ENCODE data around the gene ACOT11.

Gene ACOT11

GRCh38 chr1:54517496-54517895 is 30.5 kb upstream of the ACOT11 start:
- no peak for ATAC-seq
- TF ChIP-seq GLIS3 (CRISPR knock-in tag; IDR thresholded peaks at IDR 0.05): no peak
- TF ChIP-seq PPARA (CRISPR knock-in tag; IDR thresholded peaks at IDR 0.05; ENCODE audit: borderline replicate concordance): no peak
- TF ChIP-seq ZNF8 (CRISPR knock-in tag; IDR thresholded peaks at IDR 0.05): no peak
- no peak for TF ChIP-seq SNAI2 (CRISPR knock-in tag; IDR thresholded peaks at IDR 0.05)
- TF ChIP-seq ARNTL (CRISPR knock-in tag; IDR thresholded peaks at IDR 0.05; ENCODE audit: borderline replicate concordance, low read depth): no peak
- TF ChIP-seq POU6F1 (CRISPR knock-in tag; IDR thresholded peaks at IDR 0.05; ENCODE audit: borderline replicate concordance, low read depth): no peak
- TF ChIP-seq RARB (CRISPR knock-in tag; IDR thresholded peaks at IDR 0.05): no peak
- TF ChIP-seq ZNF70 (CRISPR knock-in tag; IDR thresholded peaks at IDR 0.05): no peak
- TF ChIP-seq ISL1 (CRISPR knock-in tag; IDR thresholded peaks at IDR 0.05): no peak
- TF ChIP-seq ZNF565 (CRISPR knock-in tag; conservative IDR thresholded peaks at IDR 0.05; ENCODE audit: low read depth): no peak
- no peak for TF ChIP-seq CSDC2 (CRISPR knock-in tag; IDR thresholded peaks at IDR 0.05)
- TF ChIP-seq OSR1 (CRISPR knock-in tag; IDR thresholded peaks at IDR 0.05): no peak
- no peak for TF ChIP-seq BACH2 (CRISPR knock-in tag; IDR thresholded peaks at IDR 0.05; ENCODE audit: borderline replicate concordance)

GRCh38 chr1:54518489-54518888 is 29.5 kb upstream of the ACOT11 start:
- no peak for TF ChIP-seq SNAI2 (CRISPR knock-in tag; IDR thresholded peaks at IDR 0.05)
- no peak for TF ChIP-seq PPARA (CRISPR knock-in tag; IDR thresholded peaks at IDR 0.05; ENCODE audit: borderline replicate concordance)
- TF ChIP-seq CSDC2 (CRISPR knock-in tag; IDR thresholded peaks at IDR 0.05): no peak
- no peak for TF ChIP-seq OSR1 (CRISPR knock-in tag; IDR thresholded peaks at IDR 0.05)
- no peak for TF ChIP-seq TCF4 (CRISPR knock-in tag; IDR thresholded peaks at IDR 0.05; ENCODE audit: borderline replicate concordance)
- no peak for TF ChIP-seq TOX (CRISPR knock-in tag; IDR thresholded peaks at IDR 0.05; ENCODE audit: borderline replicate concordance)
- TF ChIP-seq TSHZ2 (CRISPR knock-in tag; IDR thresholded peaks at IDR 0.05): no peak
- no peak for TF ChIP-seq ZNF70 (CRISPR knock-in tag; IDR thresholded peaks at IDR 0.05)
- no peak for TF ChIP-seq POU6F1 (CRISPR knock-in tag; IDR thresholded peaks at IDR 0.05; ENCODE audit: borderline replicate concordance, low read depth)
- TF ChIP-seq RARB (CRISPR knock-in tag; IDR thresholded peaks at IDR 0.05): no peak
- no peak for TF ChIP-seq ZNF8 (CRISPR knock-in tag; IDR thresholded peaks at IDR 0.05)
- TF ChIP-seq GLIS3 (CRISPR knock-in tag; IDR thresholded peaks at IDR 0.05): no peak
- TF ChIP-seq ZC3H10 (CRISPR knock-in tag; IDR thresholded peaks at IDR 0.05): no peak
- no peak for TF ChIP-seq ISL1 (CRISPR knock-in tag; IDR thresholded peaks at IDR 0.05)
- TF ChIP-seq ZFP30 (CRISPR knock-in tag; IDR thresholded peaks at IDR 0.05): no peak
- ATAC-seq: no peak

- TF ChIP-seq ESRRG (CRISPR knock-in tag; IDR thresholded peaks at IDR 0.05) (no peak), POU6F1 (CRISPR knock-in tag; IDR thresholded peaks at IDR 0.05; ENCODE audit: borderline replicate concordance, low read depth) (no peak), BACH2 (CRISPR knock-in tag; IDR thresholded peaks at IDR 0.05; ENCODE audit: borderline replicate concordance) (no peak), ISL1 (CRISPR knock-in tag; IDR thresholded peaks at IDR 0.05) (no peak), OSR1 (CRISPR knock-in tag; IDR thresholded peaks at IDR 0.05) (no peak), GLIS3 (CRISPR knock-in tag; IDR thresholded peaks at IDR 0.05) (no peak), ZC3H10 (CRISPR knock-in tag; IDR thresholded peaks at IDR 0.05) (no peak), CSRNP3 (CRISPR knock-in tag; IDR thresholded peaks at IDR 0.05) (no peak), PPARA (CRISPR knock-in tag; IDR thresholded peaks at IDR 0.05; ENCODE audit: borderline replicate concordance) (no peak), RARB (CRISPR knock-in tag; IDR thresholded peaks at IDR 0.05) (no peak)
Observed at GRCh38 chr1:54519709-54520108, 28.3 kb upstream of the ACOT11 start.

More at GRCh38 chr1:54519709-54520108, 28.3 kb upstream of the ACOT11 start:
- ATAC-seq: peak; percentile 45; the same call in 2 of the 3 replicates
